Naive B cell (primary cell): Measurements from ENCODE around the gene ASIC3. TPM values are rescaled to one million over a fixed set of nuclear protein-coding genes. Genes with fewer than 3 reads are reported as not detected.

Experiments
- ATAC-seq, 2 donors: fragments of 150-1000 bp; cut with Tn5 transposase; 2 replicates each; pipeline ENCODE4 v1.10.0; 2021; ENCODE audit warnings: low read depth in 2 of 2, mild to moderate bottlenecking in 2 of 2, moderate library complexity in 2 of 2
- DNase-seq: peaks from one replicate; pipeline ENCODE4 v3.0.0; 2022
- H3K27ac Mint-ChIP-seq, 6 donors: one replicate each; pipeline ENCODE4 v1.8.0; 2020 to 2022; ENCODE audit warnings: mild to moderate bottlenecking in 6 of 6, mixed read lengths in 6 of 6, moderate library complexity in 5 of 6, inconsistent platforms in 2 of 6
- H3K27me3 Mint-ChIP-seq, 3 donors: one replicate each; pipeline ENCODE4 v1.8.0; 2021 to 2022; ENCODE audit warnings: mixed read lengths in 3 of 3, mild to moderate bottlenecking in 1 of 3
- H3K36me3 Mint-ChIP-seq, 2 donors: one replicate each; pipeline ENCODE4 v1.8.0; 2020 to 2022; ENCODE audit warnings: mixed read lengths in 2 of 2, inconsistent platforms in 1 of 2, mild to moderate bottlenecking in 1 of 2
- H3K4me1 Mint-ChIP-seq, 3 donors: one replicate each; pipeline ENCODE4 v1.8.0; 2020 to 2022; ENCODE audit warnings: mixed read lengths in 3 of 3, inconsistent platforms in 1 of 3, mild to moderate bottlenecking in 1 of 3, moderate library complexity in 1 of 3
- H3K4me3 Mint-ChIP-seq, 8 donors: one replicate each; pipeline ENCODE4 v1.8.0; 2020 to 2022; ENCODE audit warnings: mild to moderate bottlenecking in 8 of 8, mixed read lengths in 8 of 8, moderate library complexity in 8 of 8, inconsistent platforms in 2 of 8
- H3K9me3 Mint-ChIP-seq, 7 donors: one replicate each; pipeline ENCODE4 v1.8.0; 2020 to 2022; ENCODE audit warnings: mixed read lengths in 7 of 7, mild to moderate bottlenecking in 5 of 7, inconsistent platforms in 2 of 7, moderate library complexity in 1 of 7
- polyA plus RNA-seq, 6 donors: library from polyadenylated mRNA; unstranded; fragments of 300-500 nt; fragmentation: Illumina TruSeq; gene quantifications; one replicate each; pipeline ENCODE4 v1.2.3, GENCODE V29; 2021; ENCODE audit warnings: low read depth in 6 of 6

ASIC3 gene
- polyA plus RNA-seq, 6 donors from 2014 or later, result not detected

DNA sequence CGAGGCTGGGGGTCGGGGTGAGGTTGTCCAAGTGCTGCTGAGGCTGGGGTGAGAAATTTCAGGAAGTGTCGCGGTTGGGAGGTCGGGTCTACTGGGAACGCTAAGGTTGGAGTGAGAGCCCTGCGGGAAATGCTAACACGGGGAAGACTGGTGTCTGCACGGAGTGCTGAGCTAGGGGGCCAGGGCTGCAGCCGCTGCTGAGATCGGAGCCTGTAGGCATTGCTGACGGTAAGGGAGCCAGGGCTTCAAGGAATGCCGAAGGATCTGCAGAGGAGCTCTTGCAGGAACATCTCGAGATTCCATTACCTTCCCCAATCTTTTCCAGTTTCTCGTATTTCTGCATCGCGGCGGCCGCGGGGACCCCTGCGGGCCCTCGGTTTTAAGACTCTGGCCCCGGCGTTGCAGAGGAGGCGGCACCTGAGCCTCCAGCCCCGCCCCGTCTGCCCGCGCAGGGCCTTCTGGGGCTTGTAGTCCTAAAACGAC is 9.2 kb downstream of the ASIC3 start, which contains the start of gene CDK5:
TSS of gene CDK5 (minus strand) at position 392 of the 483 bp plus-strand sequence. CDS start at position 343, 49 bp downstream.
- Mint-ChIP-seq H3K36me3 (peaks cover 0 to 15% of the 10 kb centered on the region in 2 donors), H3K4me1 (peaks cover 32 to 43% (median 40%) of the 10 kb centered on the region in 3 donors), H3K9me3 (no peaks in the 10 kb centered on the region), H3K27ac (peak within 1 kb of the TSS; percentile 87 to 98 (median 95)), H3K27me3 (peaks cover 3 to 14% (median 3%) of the 10 kb centered on the region in 3 donors), H3K4me3 (peak within 1 kb of the TSS; percentile 90 to 97 (median 95))
- DNase-seq (no peak), ATAC-seq (peak; percentile 3 to 4)

- DNase-seq (peak; percentile 94), ATAC-seq (peak; percentile 88 to 92)
- Mint-ChIP-seq H3K4me3 (peak overlapping the region; percentile 90 to 97 (median 95)), H3K9me3 (no peaks in the 10 kb centered on the region), H3K27me3 (peaks cover 0 to 8% (median 0%) of the 10 kb centered on the region in 3 donors), H3K4me1 (peaks cover 32 to 43% (median 37%) of the 10 kb centered on the region in 3 donors), H3K27ac (peak overlapping the region; percentile 87 to 98 (median 95)), H3K36me3 (peaks cover 0 to 8% of the 10 kb centered on the region in 2 donors)
These were observed 9.9 kb downstream of the ASIC3 start for GRCh38 chr7:151057989-151058780.

- Mint-ChIP-seq H3K4me1 (peaks cover 32 to 50% (median 39%) of the 10 kb centered on the region in 3 donors), H3K4me3 (peak overlapping the region; percentile 90 to 97 (median 95)), H3K9me3 (no peaks in the 10 kb centered on the region), H3K27ac (peak overlapping the region; percentile 87 to 98 (median 95)), H3K27me3 (peaks cover 0 to 6% (median 0%) of the 10 kb centered on the region in 3 donors), H3K36me3 (peaks cover 0 to 6% of the 10 kb centered on the region in 2 donors)
- DNase-seq (no peak), ATAC-seq (no peak)
These were observed 10.5 kb downstream of the ASIC3 start for GRCh38 chr7:151058781-151059366.

- Mint-ChIP-seq H3K4me1 (peaks cover 32 to 53% (median 39%) of the 10 kb centered on the region in 3 donors), H3K36me3 (peaks cover 0 to 4% of the 10 kb centered on the region in 2 donors)
- peak; percentile 32 to 37 for ATAC-seq
These were observed 11.2 kb downstream of the ASIC3 start, which contains the start of gene SLC4A2 for GRCh38 chr7:151059367-151060112. SLC4A2 (plus strand) TSS chr7:151059589; CDS start chr7:151061988, 2,399 bp downstream.

DNA sequence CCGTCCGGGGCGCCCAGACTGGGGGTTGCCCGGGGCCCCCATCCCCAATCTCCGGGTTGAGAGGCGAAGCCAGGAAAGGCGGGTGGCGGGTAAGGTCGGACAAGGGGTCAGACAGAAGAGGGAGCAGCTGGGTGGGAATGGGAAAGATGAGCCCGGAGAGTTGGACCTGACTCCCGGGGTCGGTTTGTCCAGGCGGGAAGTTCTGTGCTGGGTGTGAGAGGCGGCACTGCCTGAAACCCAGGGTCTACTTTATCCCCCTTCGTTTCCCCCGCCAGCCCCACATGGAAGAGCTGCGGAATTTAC is 11.7 kb downstream of the ASIC3 start:
- Mint-ChIP-seq H3K4me3 (peak overlapping the region; percentile 88 to 97 (median 92)), H3K9me3 (no peaks in the 10 kb centered on the region), H3K27me3 (no peaks in the 10 kb centered on the region), H3K36me3 (no peaks in the 10 kb centered on the region), H3K4me1 (peaks cover 32 to 53% (median 39%) of the 10 kb centered on the region in 3 donors), H3K27ac (peak overlapping the region in 4 of 6 donors; percentile 39 to 87 (median 64))
- no peak for DNase-seq
- ATAC-seq, result no peak

More at GRCh38 chr7:151059367-151060112, 11.2 kb downstream of the ASIC3 start, which contains the start of gene SLC4A2:
- Mint-ChIP-seq H3K27ac (peak within 1 kb of the TSS; percentile 87 to 98 (median 96)), H3K27me3 (peaks cover 0 to 3% (median 0%) of the 10 kb centered on the region in 3 donors), H3K4me3 (peak within 1 kb of the TSS; percentile 90 to 97 (median 95)), H3K9me3 (no peaks in the 10 kb centered on the region)
- peak; percentile 81 for DNase-seq

- Mint-ChIP-seq H3K9me3 (no peaks in the 10 kb centered on the region), H3K36me3 (no peaks in the 10 kb centered on the region), H3K4me3 (peak overlapping the region; percentile 88 to 97 (median 92)), H3K27me3 (no peaks in the 10 kb centered on the region), H3K4me1 (peaks cover 32 to 53% (median 39%) of the 10 kb centered on the region in 3 donors), H3K27ac (peak overlapping the region in 3 of 6 donors; percentile 39 to 87 (median 59))
- ATAC-seq (no peak), DNase-seq (no peak)
These were observed 12.3 kb downstream of the ASIC3 start for GRCh38 chr7:151060416-151061212.

GRCh38 chr7:151061213-151062110 is 13.1 kb downstream of the ASIC3 start:
- Mint-ChIP-seq H3K36me3 (no peaks in the 10 kb centered on the region), H3K27ac (peak overlapping the region in 3 of 6 donors; percentile 48 to 87 (median 59)), H3K9me3 (no peaks in the 10 kb centered on the region), H3K27me3 (no peaks in the 10 kb centered on the region), H3K4me3 (peak overlapping the region in 6 of 8 donors; percentile 52 to 97 (median 90)), H3K4me1 (peaks cover 32 to 53% (median 39%) of the 10 kb centered on the region in 3 donors)
- ATAC-seq (no peak), DNase-seq (no peak)

DNA sequence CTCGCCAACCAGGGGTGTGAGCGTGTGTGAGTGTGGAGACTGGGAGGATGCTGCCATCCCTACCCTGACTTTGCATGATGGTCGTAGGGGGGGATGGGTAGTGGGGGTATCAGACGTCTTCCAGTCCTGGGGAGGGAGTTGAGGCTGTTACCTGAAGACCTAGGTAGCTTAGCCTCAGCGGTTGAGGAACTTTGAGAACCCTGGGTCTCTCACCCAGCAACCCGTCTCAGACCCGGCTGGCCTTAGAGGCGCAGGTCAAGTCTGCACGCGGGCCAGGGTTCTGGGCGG is 13.7 kb downstream of the ASIC3 start:
- H3K4me3 Mint-ChIP-seq, result peak overlapping the region in 3 of 8 donors; percentile 15 to 91 (median 52)
- DNase-seq (no peak), ATAC-seq (no peak)
- no peaks in the 10 kb centered on the region for H3K27me3 Mint-ChIP-seq
- H3K9me3 Mint-ChIP-seq, result no peaks in the 10 kb centered on the region
- no peaks in the 10 kb centered on the region for H3K36me3 Mint-ChIP-seq
- peak overlapping the region in 1 of 6 donors; percentile 42 for H3K27ac Mint-ChIP-seq
- peaks cover 28 to 48% (median 34%) of the 10 kb centered on the region in 3 donors for H3K4me1 Mint-ChIP-seq

DNA sequence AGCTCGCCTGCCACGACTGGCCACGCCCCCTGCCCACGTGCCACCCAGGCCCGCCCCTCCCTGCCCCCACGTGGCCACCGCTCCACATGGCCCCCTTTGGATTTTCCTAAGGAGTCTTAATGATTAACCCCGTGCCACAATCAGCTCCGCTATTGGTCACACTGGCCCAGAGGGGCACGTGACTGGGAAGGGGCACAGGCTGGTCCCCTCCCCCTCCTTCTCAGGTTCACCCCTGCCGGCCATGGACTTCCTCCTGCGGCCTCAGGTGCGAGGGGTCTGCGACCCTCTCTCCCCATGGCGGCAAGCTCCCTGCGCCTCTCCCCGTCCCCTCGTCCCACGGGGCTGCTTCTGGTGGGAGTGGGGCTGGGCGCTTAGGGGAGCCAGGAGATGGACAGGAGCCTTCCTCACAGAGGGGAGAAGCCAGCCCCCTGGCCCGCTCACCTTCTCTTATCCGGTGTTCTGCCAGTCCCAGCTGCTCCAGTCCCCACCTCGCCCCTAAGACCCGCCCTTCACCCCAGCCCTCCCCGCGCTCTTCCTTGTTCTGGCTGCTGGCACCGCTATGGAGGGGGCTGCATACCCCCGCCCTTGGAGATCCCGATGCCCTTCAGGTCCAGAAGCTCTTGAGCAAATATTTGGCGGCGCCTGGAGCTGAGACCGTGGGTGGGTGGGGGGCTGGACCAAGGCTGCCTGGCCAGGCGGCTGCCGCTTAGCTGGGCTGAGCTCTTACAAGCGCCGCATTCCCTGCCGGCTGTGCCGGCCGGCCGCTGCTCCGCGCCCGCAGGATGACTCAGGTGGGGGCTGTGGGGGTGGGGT is 14.3 kb downstream of the ASIC3 start:
- Mint-ChIP-seq H3K9me3 (no peaks in the 10 kb centered on the region), H3K4me1 (peaks cover 23 to 42% (median 28%) of the 10 kb centered on the region in 3 donors), H3K4me3 (no peak overlapping the region), H3K36me3 (no peaks in the 10 kb centered on the region), H3K27ac (no peak overlapping the region), H3K27me3 (no peaks in the 10 kb centered on the region)
- DNase-seq, result no peak
- ATAC-seq, result no peak

DNA sequence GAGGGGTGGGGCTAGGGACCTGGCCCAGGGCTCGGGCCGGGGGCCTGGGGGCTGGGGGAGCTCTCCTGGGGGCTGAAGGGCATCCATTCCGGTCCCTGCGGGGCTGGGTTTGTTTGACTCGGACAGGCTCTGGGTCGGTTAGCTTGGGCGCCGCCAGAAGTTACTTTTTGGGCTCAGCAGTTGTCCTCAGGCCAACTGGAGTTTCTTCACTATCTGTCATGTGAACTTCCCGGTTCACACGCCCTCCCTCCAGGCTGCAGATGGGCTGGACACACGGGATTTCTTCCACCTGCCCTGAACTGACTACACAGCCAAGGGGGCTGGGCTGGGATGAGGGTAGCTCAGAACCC is 14.9 kb downstream of the ASIC3 start:
- Mint-ChIP-seq H3K27me3 (no peaks in the 10 kb centered on the region), H3K9me3 (no peaks in the 10 kb centered on the region), H3K36me3 (no peaks in the 10 kb centered on the region), H3K27ac (no peak overlapping the region), H3K4me3 (peak overlapping the region in 1 of 8 donors; percentile 18), H3K4me1 (peaks cover 23 to 41% (median 25%) of the 10 kb centered on the region in 3 donors)
- no peak for ATAC-seq
- no peak for DNase-seq

GRCh38 chr7:151064454-151064853 is 16.1 kb downstream of the ASIC3 start:
- Mint-ChIP-seq H3K36me3 (peaks cover 0 to 4% of the 10 kb centered on the region in 2 donors), H3K27ac (no peak overlapping the region)

More at GRCh38 chr7:151064454-151064853, 16.1 kb downstream of the ASIC3 start:
- no peak for DNase-seq
- Mint-ChIP-seq H3K4me1 (peaks cover 15 to 32% (median 17%) of the 10 kb centered on the region in 3 donors), H3K4me3 (no peak overlapping the region), H3K27me3 (no peaks in the 10 kb centered on the region), H3K9me3 (no peaks in the 10 kb centered on the region)
- no peak for ATAC-seq
